NT2/D1 (cell line): ENCODE results near the gene B4GALNT1.

Experiments used
- DNase-seq: peaks from one replicate; pipeline ENCODE4 v3.0.0-alpha.2; 2011; ENCODE audit warnings: low read depth, low spot score
- H3K27me3 ChIP-seq: 2 replicates; pipeline ENCODE4 v1.6.0; 2011; ENCODE audit warnings: mild to moderate bottlenecking; ENCODE audit not compliant: insufficient read length, insufficient read depth
- H3K36me3 ChIP-seq: 2 replicates; pipeline ENCODE4 v1.6.1; 2011; ENCODE audit warnings: mild to moderate bottlenecking, low read length, mixed read lengths; ENCODE audit not compliant: insufficient read depth, insufficient read length
- H3K4me1 ChIP-seq: 2 replicates; pipeline ENCODE4 v1.5.1; 2011; ENCODE audit not compliant: insufficient read depth, insufficient read length
- H3K4me3 ChIP-seq: 2 replicates; pipeline ENCODE4 v1.5.1; 2011; ENCODE audit warnings: low read depth; ENCODE audit not compliant: insufficient read length
- H3K9ac ChIP-seq: 2 replicates; pipeline ENCODE4 v1.6.0; 2011; ENCODE audit warnings: low read depth; ENCODE audit not compliant: insufficient read length
- H3K9me3 ChIP-seq: 2 replicates; pipeline ENCODE4 v1.5.1; 2011; ENCODE audit warnings: mild to moderate bottlenecking, low read length; ENCODE audit not compliant: insufficient read depth
- SUZ12 ChIP-seq: IDR thresholded peaks from 2 replicates; pipeline ENCODE4 v1.6.1; 2011; ENCODE audit not compliant: insufficient read length, insufficient read depth; ENCODE audit errors: extremely low read depth
- YY1 ChIP-seq: IDR thresholded peaks from 2 replicates; pipeline ENCODE4 v1.6.1; 2011; ENCODE audit not compliant: insufficient read length, insufficient read depth
- ZNF274 ChIP-seq: IDR thresholded peaks from 2 replicates; pipeline ENCODE4 v1.6.1; 2011; ENCODE audit warnings: mild to moderate bottlenecking, low read depth, low read length

The B4GALNT1 gene

DNA sequence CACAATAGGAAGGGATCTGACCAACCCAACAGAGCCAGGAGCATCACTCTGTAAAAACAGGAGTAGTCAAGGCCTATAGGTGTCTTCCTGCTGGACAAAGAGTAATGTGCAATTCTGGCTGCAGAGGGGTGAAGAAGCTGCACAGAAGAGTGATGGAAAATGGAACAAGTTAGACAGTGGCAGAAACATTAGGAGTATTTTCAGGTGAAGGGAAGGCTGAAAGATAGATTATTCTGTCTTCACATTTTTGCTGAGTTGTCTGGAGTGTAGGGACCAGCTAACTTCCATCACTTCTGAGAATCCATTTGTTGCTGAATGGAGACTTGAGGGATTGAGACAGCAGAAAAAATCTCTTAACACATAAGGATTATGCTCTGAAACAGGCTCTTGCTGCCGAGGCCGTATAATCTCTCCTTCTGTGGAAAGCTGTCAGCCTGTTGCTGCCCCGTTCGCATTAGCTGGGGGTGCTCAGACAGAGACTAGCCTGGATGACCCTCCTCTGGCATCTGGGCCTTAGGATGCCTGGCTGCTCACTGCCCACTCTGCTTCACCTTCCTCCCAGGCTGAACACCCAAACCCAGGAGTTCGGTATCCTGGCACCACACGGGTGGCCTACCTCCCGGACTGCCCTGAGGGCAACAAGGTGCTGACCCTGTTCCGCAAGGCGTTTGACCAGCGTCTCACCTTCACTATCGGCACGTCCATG, 24.9 kb downstream of the B4GALNT1 start:
- H3K36me3 ChIP-seq: peaks cover 32% of the 10 kb centered on the region
- no peak overlapping the region for H3K4me3 ChIP-seq
- H3K9me3 ChIP-seq: no peaks in the 10 kb centered on the region
- no peak for DNase-seq
- no peak overlapping the region for H3K9ac ChIP-seq
- peaks cover 12% of the 10 kb centered on the region for H3K4me1 ChIP-seq
- no peaks in the 10 kb centered on the region for H3K27me3 ChIP-seq
- TF ChIP-seq SUZ12: no peak
- no peak for TF ChIP-seq ZNF274
- TF ChIP-seq YY1: no peak

GRCh38 chr12:57606821-57607220, 26.2 kb downstream of the B4GALNT1 start:
- no peak for DNase-seq
- Histone ChIP-seq H3K36me3 (peaks cover 42% of the 10 kb centered on the region), H3K9me3 (no peaks in the 10 kb centered on the region), H3K9ac (peak overlapping the region; percentile 8), H3K4me3 (no peak overlapping the region), H3K4me1 (peaks cover 8% of the 10 kb centered on the region), H3K27me3 (no peaks in the 10 kb centered on the region)
- no peak for TF ChIP-seq SUZ12
- no peak for TF ChIP-seq YY1
- TF ChIP-seq ZNF274: no peak

DNA sequence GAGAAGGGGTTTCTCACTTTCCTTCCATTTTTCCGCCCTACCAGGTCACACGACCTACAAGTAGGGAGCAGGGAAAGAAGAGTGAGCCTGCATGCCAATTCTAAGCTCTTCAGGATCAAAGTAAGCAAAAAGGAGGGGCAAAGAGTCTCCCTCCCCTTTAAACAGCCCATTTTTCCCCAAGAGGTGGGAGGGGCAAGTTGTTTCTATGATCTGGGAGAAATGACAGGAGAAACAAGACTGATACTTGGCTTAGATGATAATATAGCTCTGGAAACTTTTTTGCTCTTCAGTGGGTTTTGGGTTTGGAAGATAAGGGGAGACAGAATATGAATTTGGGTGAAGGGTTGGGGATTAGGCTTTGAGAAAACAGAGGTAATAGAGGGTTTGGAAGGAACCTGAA, 26.6 kb downstream of the B4GALNT1 start:
- DNase-seq: no peak
- TF ChIP-seq YY1 (no peak), ZNF274 (no peak), SUZ12 (no peak)
- H3K9ac ChIP-seq: no peak overlapping the region

DNA sequence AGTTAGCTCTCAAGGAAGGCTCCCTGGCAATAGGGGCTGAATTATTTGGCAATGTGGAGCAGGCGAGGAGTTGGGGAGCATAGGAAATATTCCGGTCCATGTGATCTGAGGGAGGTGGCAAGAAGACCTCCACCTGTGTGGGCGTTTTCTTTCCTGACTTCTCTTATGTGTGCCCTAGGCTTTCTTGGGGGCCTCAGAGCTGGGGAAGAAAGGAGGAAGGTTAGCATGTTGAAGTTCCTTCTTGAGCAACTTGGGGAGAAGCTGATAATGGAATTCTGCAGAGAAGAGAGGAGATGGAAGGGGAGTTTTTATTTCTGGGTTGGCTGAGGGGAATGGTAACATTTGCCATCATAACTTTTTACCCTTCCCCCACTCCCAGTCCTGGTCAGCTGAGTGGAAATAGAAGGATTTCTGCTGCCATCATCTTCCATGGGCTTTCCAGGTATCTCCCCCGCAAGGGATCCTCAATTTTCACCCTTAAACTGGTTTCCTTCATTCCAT, 27.1 kb downstream of the B4GALNT1 start:
- DNase-seq: no peak
- Histone ChIP-seq H3K9me3 (no peaks in the 10 kb centered on the region), H3K4me3 (peak overlapping the region; percentile 86), H3K36me3 (peaks cover 52% of the 10 kb centered on the region), H3K27me3 (no peaks in the 10 kb centered on the region), H3K4me1 (peaks cover 8% of the 10 kb centered on the region), H3K9ac (peak overlapping the region; percentile 91)
- no peak for TF ChIP-seq YY1
- no peak for TF ChIP-seq ZNF274
- no peak for TF ChIP-seq SUZ12

More for the DNA sequence above, 26.6 kb downstream of the B4GALNT1 start:
- Histone ChIP-seq H3K4me3 (no peak overlapping the region), H3K27me3 (no peaks in the 10 kb centered on the region), H3K9me3 (no peaks in the 10 kb centered on the region), H3K36me3 (peaks cover 46% of the 10 kb centered on the region), H3K4me1 (peaks cover 8% of the 10 kb centered on the region)

- peaks cover 58% of the 10 kb centered on the region for H3K36me3 ChIP-seq
Observed at GRCh38 chr12:57604992-57605810, 27.8 kb downstream of the B4GALNT1 start.

GRCh38 chr12:57604454-57604991, 28.5 kb downstream of the B4GALNT1 start, which contains the start of gene DTX3:
TSS of gene DTX3 (plus strand) at chr12:57604824. CDS start at chr12:57606518, 1,694 bp downstream.
- no peak for DNase-seq
- Histone ChIP-seq H3K4me3 (peak within 1 kb of the TSS; percentile 86), H3K36me3 (peaks cover 65% of the 10 kb centered on the region)

More at GRCh38 chr12:57604992-57605810, 27.8 kb downstream of the B4GALNT1 start:
- Histone ChIP-seq H3K4me3 (peak overlapping the region; percentile 86), H3K27me3 (no peaks in the 10 kb centered on the region), H3K9ac (peak overlapping the region; percentile 91), H3K4me1 (peaks cover 8% of the 10 kb centered on the region), H3K9me3 (no peaks in the 10 kb centered on the region)
- TF ChIP-seq ZNF274 (no peak), SUZ12 (no peak), YY1 (no peak)
- no peak for DNase-seq

More at GRCh38 chr12:57604454-57604991, 28.5 kb downstream of the B4GALNT1 start, which contains the start of gene DTX3:
- Histone ChIP-seq H3K27me3 (no peaks in the 10 kb centered on the region), H3K9me3 (no peaks in the 10 kb centered on the region), H3K9ac (peak within 1 kb of the TSS; percentile 94), H3K4me1 (peaks cover 8% of the 10 kb centered on the region)
- TF ChIP-seq ZNF274 (no peak), YY1 (peak; percentile 50), SUZ12 (no peak)
